ENCODE data around the gene TMEM255B. TPM values are rescaled to one million over a fixed set of nuclear protein-coding genes. Genes with fewer than 3 reads are reported as not detected.

TMEM255B gene
- total RNA-seq, 1 donor from 2014 or later, result 5.3 TPM

DNA sequence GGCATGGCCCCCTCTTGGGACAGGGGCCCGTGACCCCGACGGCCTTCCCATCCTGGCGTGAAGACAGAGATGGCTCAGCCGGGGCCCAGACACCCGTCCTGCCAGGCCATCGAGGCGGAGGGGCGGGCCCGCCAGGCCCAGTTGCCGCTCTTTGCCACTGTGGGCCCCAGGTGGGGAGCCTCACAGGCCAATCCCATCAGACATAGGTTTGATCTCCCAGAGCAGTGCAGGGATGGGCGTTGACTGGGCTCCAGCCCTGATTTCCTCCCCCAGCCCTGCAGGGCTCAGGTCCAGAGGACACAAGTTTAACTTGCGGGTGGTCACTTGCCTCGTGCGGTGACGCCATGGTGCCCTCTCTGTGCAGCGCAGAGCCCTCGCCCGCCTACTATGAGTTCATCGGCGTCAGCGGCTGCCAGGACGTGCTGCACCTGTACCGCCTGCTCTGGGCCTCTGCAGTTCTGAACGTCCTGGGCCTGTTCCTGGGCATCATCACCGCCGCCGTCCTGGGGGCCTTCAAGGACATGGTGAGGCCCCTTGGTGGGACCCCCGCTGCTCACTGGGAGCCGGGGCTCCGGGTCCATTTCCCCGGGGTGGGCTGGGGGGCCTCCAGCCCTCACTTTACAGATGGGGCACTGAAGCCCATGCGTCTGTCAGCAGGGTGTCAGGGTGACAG is 42.4 kb downstream of the TMEM255B start:
- ATAC-seq (no peak), DNase-seq (ENCODE audit: low spot score) (no peak)

DNA sequence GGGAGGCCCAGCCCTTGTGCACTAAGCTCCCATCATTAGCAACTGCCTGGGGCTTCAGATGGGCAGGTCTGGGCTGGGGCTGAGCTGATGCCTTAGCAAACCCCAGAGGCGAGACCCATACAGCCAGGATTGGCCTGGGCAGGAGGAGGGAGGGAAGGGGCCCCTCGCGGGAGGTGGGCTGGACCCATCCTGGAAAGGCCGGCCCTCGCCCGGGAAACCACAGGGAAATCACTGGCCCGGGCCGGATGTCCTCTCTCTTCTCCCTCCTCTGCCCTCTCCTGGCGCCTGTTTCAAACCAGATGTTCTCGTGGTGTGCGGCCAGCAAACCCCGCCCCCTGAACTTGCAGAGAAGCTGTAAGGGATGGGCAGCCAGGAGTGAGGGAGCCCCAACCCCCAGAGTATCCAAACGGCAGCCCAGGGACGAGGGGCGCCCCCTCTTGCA is 43.1 kb downstream of the TMEM255B start:
- no peak for DNase-seq (ENCODE audit: low spot score)
- ATAC-seq, result peak; percentile 41

DNA sequence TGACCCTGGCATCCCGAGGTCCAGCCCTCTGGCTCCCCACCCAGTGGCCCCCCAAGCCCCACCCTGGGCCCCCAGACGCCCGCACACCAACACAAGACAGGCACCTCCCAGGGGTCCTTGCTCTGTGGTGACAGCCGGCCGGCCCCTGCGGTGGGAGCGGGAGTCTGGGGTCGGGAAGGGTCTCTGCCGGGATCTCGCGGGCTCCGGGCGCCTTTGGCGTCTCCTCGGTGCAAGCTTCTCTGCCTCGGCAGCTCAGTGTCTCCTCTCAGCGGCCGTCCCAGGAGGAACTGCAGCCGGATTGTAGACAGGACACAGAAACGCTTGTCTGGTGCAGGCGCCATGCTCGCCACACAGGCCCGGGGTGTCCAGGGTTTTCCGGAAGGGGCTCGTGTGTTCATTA is 43.7 kb downstream of the TMEM255B start:
- DNase-seq (ENCODE audit: low spot score) (no peak), ATAC-seq (no peak)

DNA sequence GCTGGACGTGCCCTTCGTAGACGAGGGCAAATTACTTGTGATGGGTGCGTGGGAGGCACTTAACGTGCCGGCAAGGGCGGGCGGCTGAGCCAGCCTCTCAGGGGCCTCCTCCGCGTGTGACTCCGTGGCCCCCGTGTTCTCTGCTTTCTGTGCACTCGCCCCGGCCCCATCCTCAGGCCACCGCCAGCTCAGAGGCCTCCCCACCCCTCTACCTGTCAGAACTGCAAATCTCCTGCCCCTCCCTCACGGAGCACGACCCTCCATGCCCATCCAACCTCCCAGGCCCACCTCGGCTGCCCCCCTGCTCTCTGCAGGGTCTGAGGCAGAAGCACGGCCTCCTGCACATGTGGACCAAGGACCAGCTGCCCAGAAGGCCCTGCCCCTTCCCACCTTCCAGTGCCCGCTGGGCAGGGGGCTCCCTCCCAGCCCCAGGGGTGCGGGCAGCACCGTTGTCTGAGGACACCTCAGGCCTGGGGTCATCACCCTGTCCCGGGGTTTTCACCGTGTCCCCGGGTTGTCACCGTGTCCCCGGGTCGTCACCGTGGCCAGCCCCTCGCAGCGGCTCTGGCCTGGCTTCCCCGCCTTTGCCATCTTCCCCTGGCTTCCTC is 44.5 kb downstream of the TMEM255B start:
- no peak for ATAC-seq

DNA sequence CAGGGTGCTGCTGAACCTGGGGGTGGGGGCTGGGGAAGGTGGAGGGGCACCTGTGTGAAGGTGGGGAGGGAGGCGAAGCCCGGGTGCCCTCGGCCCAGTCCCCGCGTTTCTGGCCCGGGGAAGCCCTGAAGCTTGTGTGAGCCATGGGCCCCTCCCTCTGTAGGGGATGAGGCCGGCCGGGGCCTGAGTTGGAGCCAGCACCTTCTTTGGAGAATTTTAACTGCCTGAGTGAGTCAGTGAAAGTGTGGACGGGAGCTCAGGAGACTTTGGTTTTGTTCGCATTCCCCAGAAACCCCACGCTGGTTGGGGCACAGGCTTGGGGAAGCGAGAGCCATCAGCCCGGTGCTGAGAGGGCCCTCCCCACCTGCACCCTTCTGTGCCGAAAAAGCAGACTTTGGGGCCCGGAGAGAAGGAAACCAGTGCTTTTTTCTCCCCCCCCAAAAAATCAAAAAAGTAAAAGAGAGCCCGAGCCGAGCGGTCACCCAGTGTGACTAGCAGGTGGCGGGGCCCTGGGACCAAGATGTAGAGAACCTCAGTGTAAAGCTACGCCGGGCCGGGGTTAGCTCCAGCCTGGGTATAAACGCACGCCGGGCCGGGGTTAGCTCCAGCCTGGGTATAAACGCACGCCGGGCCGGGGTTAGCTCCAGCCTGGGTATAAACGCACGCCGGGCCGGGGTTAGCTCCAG is 45.1 kb downstream of the TMEM255B start:
- DNase-seq (ENCODE audit: low spot score), result no peak
- ATAC-seq, result no peak

More for the DNA sequence above, 44.5 kb downstream of the TMEM255B start:
- no peak for DNase-seq (ENCODE audit: low spot score)

DNA sequence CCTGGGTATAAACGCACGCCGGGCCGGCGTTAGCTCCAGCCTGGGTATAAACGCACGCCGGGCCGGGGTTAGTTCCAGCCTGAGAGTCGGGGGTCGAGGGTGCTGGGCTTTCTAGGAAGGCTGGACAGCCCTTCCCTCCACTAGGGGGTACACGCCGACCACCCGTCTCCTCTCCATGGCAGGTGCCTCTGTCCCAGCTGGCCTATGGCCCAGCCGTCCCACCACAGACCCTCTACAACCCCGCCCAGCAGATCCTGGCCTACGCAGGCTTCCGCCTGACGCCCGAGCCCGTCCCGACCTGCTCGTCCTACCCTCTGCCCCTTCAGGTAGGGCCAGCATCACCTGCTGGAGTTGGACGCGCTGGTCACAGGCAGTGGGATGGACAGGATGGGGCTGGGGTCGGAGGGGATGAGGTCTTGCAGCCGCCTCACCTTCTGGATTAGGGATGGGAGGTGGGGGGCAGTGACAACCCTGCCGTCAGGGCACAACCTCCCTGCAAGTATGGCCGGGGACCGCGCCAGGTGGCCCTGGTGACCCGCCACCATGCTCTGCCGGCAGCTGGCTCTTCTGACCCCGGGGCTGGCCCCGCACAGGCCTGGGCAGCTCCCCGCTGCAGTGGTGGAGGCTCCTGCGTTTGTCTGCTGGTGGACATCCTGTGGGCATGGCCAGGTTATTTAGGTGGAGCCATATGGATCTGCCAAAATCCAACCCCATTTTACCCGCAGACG is 45.8 kb downstream of the TMEM255B start:
- DNase-seq (ENCODE audit: low spot score), result no peak
- ATAC-seq, result no peak

DNA sequence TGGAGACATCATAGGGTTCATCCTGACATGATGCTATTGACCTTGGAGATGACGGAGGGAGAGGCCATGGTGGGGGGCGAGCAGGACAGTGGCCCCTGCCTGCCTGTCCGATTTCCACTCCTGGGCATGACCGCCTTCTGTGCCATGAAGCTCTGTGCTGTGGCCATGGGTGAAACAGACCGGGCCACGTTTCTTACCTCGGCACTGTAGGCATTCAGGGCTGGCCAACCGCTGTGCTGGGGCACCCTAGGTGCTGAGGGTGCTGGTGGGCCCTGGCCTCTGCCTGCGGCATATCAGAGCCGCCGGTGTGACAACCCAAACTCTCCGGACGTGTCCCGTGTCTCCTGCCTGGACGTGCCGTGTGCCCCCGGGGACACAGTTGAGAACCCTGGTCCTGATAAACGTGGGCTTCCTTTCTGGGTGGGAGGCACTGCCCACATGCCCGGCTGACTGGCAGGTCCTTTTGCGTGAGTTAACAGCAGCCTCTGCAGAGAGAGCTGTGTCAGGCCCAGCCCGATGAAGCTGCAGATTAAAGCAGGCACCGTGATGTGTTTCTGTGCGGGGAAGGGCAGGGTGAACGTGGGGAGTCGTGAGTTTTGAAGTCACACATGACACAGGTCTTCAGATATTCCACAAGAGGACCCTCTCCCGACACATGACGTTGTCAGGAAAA is 46.5 kb downstream of the TMEM255B start:
- DNase-seq (ENCODE audit: low spot score) (no peak), ATAC-seq (no peak)

DNA sequence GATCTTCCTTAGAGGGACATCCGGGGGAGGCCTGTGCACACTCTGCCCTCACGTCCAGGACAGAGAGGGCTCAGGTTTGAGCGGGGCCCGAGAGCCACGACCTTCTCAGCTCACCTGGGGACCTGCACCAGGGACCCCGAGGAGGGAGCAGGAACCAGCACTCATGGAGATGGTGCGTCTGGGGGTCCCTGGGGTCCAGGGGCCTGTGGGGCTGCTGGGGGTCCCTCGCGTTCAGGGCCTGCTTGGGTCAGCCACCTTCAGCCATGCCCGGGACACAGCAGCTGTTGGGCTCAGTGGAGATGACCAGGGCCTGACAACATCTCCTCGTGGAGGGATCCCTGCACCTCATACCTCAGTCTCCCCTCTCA is 47.1 kb downstream of the TMEM255B start:
- DNase-seq (ENCODE audit: low spot score), result no peak
- no peak for ATAC-seq

DNA sequence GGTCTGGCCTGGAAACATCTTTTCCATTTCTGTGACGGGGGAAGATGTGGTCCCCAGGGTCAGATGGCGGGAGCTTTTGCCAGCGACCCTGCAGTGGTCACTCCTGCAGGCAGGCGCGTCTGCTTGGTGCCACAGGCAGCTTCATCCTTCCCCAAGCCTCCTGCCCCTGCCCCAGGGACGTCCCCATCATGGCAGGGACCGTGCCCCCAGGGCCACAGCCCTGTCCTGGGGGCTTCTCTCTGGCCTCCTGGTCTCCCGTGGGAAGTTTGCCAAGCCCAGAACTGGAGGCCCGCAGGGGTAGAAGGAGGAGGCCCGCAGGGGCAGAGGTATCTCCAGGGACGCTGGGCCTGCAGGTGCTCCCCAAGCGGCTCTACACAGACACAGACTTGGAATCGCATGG is 47.5 kb downstream of the TMEM255B start:
- ATAC-seq (no peak), DNase-seq (ENCODE audit: low spot score) (no peak)

DNA sequence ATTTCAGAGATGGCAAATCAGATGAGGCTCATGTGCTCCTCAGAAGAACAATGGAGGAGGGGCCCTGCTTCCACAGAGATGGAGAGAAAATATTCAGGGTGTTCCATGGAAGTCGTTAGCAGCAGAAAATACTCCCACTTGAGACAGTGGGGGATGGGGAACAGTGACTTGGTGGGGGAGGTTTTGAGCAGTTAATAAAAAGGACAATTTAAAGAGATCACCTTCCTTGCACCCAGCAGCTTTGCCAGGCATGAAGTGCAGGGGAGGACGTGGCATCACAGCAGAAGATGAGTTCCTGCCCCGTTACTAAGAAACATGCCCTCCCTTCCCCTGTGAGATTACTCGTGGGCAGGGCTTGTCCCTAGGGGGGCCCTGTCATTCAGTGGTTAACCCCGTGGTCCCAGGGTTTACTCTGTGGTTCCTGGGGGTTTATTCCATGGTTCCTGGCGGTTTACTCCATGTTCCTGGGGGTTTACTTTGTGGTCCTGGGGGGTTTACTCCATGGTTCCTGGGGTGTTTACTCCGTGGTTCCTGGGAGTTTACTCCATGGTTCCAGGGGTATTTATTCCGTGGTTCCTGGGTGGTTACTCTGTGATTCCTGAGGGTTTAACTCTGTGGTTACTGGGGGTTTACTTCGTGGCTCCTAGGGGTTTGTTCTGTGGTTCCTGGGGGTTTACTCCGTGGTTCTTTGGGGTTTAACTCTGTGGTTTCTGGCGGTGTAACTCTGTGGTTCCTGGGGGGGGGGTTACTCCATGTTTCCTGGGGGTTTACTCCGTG is 49.2 kb downstream of the TMEM255B start:
- no peak for ATAC-seq

DNA sequence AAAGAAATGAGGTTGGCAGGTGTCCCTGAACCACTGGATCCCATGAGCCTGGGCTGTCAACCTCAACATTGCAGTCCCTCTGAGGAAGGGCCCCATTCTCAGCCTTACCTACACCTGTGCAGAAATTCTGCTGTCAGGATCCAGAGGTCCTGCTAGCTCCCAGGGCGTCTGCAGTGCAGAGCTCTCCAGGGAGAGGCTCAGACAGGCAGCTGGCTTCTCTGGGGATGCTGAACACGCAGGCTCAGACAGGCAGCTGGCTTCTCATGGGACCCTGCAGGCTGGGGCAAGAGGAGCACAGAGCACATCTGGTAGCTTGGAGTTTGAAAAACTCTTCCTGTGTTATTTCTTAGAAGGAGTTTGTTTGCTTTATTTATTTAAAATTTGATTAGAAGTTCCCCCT is 50.9 kb downstream of the TMEM255B start:
- DNase-seq (ENCODE audit: low spot score) (no peak), ATAC-seq (no peak)

More for the DNA sequence above, 49.2 kb downstream of the TMEM255B start:
- DNase-seq (ENCODE audit: low spot score), result no peak

DNA sequence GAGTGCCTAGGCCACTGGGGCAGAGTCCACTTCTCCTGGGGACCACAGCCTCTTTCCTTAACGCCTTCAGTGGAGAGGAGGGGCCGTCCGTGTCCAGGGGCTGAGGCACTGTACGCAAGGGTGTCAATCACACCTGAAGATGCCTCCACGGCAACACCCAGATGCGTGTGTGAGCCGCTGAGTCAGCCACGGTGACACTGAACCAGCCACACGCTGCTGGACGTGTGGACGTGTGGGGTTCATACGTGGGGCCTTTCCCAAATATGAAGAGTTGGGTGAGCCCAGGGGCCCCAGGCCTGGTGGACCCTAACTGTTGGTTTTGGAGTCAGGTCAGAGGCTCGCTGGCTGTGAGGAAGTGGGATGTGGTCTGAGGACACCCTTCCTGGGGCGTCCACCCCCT is 51.6 kb downstream of the TMEM255B start:
- ATAC-seq, result no peak
- no peak for DNase-seq (ENCODE audit: low spot score)

DNA sequence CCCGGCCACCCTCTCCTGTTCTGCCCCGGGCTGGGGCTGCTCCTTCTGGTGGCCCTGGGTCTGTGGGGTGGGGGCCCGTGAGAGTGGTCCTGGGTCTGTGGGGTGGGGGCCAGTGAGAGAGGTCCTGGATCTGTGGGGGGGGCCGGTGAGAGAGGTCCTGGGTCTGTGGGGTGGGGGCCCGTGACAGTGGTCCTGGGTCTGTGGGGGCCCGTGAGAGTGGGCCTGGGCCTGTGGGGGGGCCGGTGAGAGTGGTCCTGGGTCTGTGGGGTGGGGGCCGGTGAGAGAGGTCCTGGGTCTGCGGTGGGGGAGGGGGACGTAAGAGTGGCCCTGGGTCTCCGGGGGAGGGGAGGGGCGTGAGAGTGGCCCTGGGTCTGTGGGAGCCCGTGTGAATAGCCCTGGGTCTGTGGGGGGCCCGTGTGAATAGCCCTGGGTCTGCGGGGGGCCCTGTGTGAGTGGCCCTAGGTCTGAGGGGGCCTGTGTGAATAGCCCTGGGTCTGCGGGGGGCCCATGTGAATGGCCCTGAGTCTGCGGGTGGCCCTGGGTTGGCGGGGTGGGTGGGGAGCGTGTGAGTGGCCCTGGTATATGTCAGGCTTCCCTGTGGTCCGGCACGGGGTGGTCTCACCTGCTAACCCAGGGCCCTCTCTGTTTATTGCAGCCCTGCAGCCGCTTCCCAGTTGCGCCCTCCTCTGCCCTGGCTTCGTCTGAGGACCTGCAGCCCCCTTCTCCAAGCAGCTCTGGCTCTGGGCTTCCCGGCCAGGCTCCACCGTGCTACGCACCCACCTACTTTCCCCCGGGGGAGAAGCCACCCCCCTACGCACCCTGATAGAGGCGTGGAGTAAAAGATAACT is 52.3 kb downstream of the TMEM255B start:
- no peak for DNase-seq (ENCODE audit: low spot score)
- no peak for ATAC-seq

DNA sequence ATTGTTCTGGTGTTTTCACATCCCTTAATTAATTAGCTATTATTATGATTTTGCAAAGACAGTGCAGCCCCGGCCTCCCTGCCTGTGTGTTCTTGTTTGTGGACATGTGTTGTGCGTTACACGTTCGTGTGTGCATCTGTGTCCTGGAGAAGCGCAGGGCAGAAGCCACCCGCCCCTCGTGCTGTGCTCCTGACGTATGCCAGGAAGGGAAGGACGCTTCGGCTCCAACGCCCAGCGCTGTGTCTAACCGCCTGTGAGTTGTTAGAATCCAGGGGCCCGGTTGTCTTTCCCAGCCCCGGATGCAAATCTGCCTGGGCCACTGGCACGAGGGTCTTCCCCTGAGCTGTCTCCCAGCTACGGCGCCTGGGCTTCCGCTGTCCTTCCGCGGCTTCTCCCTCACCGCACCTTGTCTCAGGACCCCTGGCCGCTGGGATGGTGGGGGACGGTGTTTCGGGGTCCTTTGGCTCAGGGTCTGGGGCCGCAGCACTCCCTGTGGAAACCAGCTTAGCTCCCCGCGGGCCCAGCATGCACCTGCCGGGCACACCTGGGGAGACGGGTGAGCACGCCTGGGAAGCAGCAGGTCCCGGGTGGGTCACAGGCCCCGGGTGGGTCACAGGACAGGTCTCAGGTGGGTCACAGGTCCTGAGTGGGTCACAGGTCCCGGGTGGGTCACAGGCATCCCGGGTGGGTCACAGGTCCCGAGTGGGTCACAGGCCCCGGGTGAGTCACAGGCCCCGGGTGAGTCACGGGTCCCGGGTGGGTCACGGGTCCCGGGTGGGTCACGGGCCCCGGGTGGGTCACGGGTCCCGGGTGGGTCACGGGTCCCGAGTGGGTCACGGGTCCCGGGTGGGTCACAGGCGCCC is 53.4 kb downstream of the TMEM255B start:
- ATAC-seq (no peak), DNase-seq (ENCODE audit: low spot score) (no peak)

DNA sequence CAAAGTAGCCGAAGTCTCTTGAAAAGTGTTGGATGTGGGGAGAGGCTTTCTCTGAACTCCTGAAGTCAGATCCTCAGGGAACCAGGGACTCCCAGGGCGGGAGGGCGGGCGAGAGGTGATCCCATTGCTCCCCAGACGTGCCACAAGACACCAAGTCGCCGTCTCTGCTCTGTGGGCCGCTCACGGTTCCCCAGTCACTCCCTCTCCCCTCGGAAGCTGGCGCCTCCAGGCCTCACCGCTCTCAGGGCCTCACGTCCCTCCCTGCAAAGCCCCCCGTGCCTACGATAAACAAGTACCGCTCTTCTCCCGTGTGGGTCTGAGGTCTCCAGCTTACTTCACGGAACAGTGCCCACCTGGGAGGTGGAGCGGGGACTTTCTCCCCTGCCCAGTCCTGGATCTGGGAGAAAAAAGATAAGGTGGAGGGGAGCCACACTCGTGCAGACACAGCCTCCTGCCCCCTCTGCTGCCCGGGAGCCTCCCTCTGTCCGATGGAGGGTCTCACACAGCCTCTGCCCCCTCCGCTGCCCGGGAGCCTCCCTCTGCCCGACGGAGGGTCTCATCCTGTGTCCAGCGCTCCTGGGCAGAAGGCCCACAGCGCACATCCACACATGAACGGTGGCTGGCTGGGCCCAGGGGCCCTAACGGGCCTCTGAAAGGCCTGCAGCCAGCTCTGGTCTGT is 54.2 kb downstream of the TMEM255B start:
- ATAC-seq (no peak), DNase-seq (ENCODE audit: low spot score) (no peak)

DNA sequence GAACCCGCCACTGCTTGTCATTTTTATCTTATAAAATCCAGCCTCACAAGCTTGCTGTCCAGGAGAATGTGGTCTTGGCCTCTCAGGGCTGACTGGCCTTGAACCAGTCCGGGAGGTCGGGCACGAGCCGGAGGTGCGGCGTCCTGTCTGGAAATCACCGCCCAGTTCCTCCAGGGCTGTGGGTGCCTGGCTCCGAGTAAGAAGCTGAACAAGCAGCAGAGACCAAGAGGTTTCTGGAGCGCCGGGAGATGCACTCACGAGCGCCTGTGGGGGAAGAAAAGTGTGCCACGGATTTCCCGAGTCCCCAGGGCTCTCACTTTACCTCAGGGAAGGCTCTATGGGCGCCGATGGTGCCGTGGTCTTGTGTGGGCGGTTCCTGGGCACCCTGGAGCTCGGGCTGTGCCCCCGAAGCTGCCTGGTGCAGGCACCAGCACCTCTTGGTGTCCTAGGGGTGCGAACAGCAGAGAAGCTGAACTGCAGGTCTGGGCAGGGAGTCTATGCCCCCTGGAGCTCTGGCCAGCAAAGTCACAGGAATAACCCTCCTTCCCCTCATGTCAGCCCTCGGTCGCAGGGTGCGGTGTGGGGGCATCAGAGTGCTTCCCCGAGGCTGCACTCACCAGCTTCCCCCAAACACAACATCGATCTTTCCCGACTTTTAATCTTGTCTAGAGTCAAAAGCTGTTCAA is 54.9 kb downstream of the TMEM255B start:
- ATAC-seq, result peak; percentile 23
- no peak for DNase-seq (ENCODE audit: low spot score)

DNA sequence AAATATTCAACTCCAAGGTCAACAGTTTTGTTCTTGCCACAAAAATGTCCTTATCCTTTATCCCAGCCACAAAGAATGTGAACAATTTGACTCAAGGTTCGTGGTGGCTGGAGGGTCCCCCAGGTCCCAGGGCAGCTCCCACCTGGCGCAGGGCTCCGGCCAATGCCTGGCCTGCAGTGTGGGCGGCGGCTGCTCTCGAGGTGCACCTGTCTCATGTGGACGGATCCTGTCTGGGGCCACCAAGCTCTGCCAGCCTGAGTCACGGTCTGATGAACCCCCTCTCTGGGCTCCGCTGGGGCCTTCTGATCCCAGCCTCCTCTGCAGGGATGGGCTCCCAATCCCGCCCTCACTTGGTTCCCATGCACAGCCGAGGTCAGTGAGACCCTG is 55.4 kb downstream of the TMEM255B start:
- ATAC-seq (no peak), DNase-seq (ENCODE audit: low spot score) (no peak)
